Caco-2 (cell line): Measurements from ENCODE around the gene XPC. TPM values are rescaled to one million over a fixed set of nuclear protein-coding genes. Genes with fewer than 3 reads are reported as not detected.

Source experiments
- BruUV-seq: library from RNA; stranded (reverse); fragments of 400-500 nt; replicated peaks from 2 replicates; lab custom pipeline; 2021; lab: Mats Ljungman, UMichigan
- CTCF ChIA-PET: fragments of 300-600 bp; sonication (Branson Sonifier 250); formaldehyde crosslinking; loops from one replicate; lab custom pipeline; 2022; ENCODE audit warnings: antibody characterized with exemption; lab: Charles Lee
- POLR2A ChIA-PET: fragments of 300-600 bp; sonication (Branson Sonifier 250); formaldehyde crosslinking; loops from one replicate; lab custom pipeline; 2022; ENCODE audit warnings: antibody characterized with exemption; lab: Charles Lee
- DNase-seq, 2 experiments: peaks; one replicate each; pipeline versions ENCODE4 v3.0.0 to v3.0.0-alpha.2; 2020 to 2022
- H3K27me3 ChIP-seq: replicated peaks from 2 replicates; pipeline ENCODE4 v1.6.0; 2011; ENCODE audit warnings: low read length; ENCODE audit not compliant: control insufficient read depth, insufficient read depth
- H3K36me3 ChIP-seq: 2 replicates; pipeline ENCODE4 v1.5.1; 2011; ENCODE audit warnings: low read length; ENCODE audit not compliant: control insufficient read depth, insufficient read depth
- H3K4me1 ChIP-seq: fragments of 250-450 bp; sonication (Bioruptor Pico); 2 replicates; pipeline ENCODE4 v1.5.1; 2020; ENCODE audit warnings: mild to moderate bottlenecking
- H3K4me3 ChIP-seq: 2 replicates; pipeline ENCODE4 v1.5.1; 2011; ENCODE audit warnings: low read depth, mild to moderate bottlenecking, control low read depth, low read length
- H3K9me3 ChIP-seq: fragments of 250-450 bp; sonication (Bioruptor Pico); 2 replicates; pipeline ENCODE4 v1.5.1; 2020; ENCODE audit warnings: mild to moderate bottlenecking, moderate library complexity
- H3K27ac Mint-ChIP-seq: one replicate; pipeline ENCODE4 v1.8.0; 2022; ENCODE audit warnings: mixed read lengths; ENCODE audit not compliant: unreplicated experiment
- H3K27me3 Mint-ChIP-seq: one replicate; pipeline ENCODE4 v1.8.0; 2022; ENCODE audit warnings: mixed read lengths; ENCODE audit not compliant: insufficient read depth, unreplicated experiment
- H3K36me3 Mint-ChIP-seq: one replicate; pipeline ENCODE4 v1.8.0; 2022; ENCODE audit warnings: mild to moderate bottlenecking, mixed read lengths; ENCODE audit not compliant: insufficient read depth, unreplicated experiment
- H3K4me1 Mint-ChIP-seq: one replicate; pipeline ENCODE4 v1.8.0; 2022; ENCODE audit warnings: low read depth, mixed read lengths; ENCODE audit not compliant: unreplicated experiment
- H3K4me3 Mint-ChIP-seq: one replicate; pipeline ENCODE4 v1.8.0; 2022; ENCODE audit warnings: mild to moderate bottlenecking, moderate library complexity, mixed read lengths; ENCODE audit not compliant: unreplicated experiment
- H3K9me3 Mint-ChIP-seq: one replicate; pipeline ENCODE4 v1.8.0; 2022; ENCODE audit warnings: mixed read lengths; ENCODE audit not compliant: unreplicated experiment
- intact Hi-C: fragments of 100-400 bp; cut with micrococcal nuclease; formaldehyde crosslinking; loops from one replicate; pipeline ENCODE4 v1.10.0; 2022; ENCODE audit not compliant: unreplicated experiment
- total RNA-seq: library from RNA; stranded (reverse); gene quantifications from 2 replicates; pipeline ENCODE4 v1.2.3, GENCODE V29; 2022
- TF ChIP-seq, protein P1 (sequence below), 2 experiments: fragments of 200-600 bp in 1 of 2; IDR thresholded peaks; 1 replicate in 1 of 2; 2 replicates in 1 of 2; pipeline versions ENCODE4 v1.5.1 to v1.8.0; 2011 to 2022; ENCODE audit warnings: antibody characterized with exemption in 1 of 2, control low read depth in 1 of 2, inconsistent platforms in 1 of 2, low read depth in 1 of 2, low read length in 1 of 2, mild to moderate bottlenecking in 1 of 2, moderate library complexity in 1 of 2; ENCODE audit not compliant: insufficient read depth in 1 of 2, severe bottlenecking in 1 of 2, unreplicated experiment in 1 of 2

The XPC gene
- total RNA-seq, 1 experiment from 2014 or later, result 31.0 TPM

DNA sequence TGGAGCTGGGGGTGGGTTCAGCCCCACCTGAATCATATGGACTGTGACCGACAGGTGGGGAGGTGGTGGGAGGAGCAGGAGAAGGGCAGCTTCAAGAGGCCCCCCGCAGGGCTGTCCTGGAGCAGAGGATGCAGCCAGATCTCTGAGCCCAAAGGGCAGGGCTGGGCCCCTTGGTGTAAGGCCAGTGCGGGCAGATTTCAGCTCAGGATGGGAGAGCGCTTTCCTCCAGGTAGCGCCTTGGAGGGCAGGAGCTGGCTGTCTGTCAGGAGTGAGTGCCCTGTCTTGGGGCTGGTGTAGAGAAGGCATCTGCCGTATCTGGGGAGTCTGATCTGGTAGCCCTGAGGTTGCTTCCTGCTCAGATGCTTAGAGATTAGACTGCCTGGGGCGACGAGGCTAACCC, 46.3 kb downstream of the XPC start:
- BruUV-seq, result no TSS peak
- TF ChIP-seq, protein P1, sequence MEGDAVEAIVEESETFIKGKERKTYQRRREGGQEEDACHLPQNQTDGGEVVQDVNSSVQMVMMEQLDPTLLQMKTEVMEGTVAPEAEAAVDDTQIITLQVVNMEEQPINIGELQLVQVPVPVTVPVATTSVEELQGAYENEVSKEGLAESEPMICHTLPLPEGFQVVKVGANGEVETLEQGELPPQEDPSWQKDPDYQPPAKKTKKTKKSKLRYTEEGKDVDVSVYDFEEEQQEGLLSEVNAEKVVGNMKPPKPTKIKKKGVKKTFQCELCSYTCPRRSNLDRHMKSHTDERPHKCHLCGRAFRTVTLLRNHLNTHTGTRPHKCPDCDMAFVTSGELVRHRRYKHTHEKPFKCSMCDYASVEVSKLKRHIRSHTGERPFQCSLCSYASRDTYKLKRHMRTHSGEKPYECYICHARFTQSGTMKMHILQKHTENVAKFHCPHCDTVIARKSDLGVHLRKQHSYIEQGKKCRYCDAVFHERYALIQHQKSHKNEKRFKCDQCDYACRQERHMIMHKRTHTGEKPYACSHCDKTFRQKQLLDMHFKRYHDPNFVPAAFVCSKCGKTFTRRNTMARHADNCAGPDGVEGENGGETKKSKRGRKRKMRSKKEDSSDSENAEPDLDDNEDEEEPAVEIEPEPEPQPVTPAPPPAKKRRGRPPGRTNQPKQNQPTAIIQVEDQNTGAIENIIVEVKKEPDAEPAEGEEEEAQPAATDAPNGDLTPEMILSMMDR (IDR thresholded peaks at IDR 0.05; ENCODE audit: insufficient read depth in 1 of 2, low read depth in 1 of 2, low read length in 1 of 2, severe bottlenecking in 1 of 2, unreplicated experiment in 1 of 2), result no peak
- Histone ChIP-seq H3K36me3 (peaks cover 7% of the 10 kb centered on the region), H3K27me3 (no peaks in the 10 kb centered on the region), H3K4me1 (no peaks in the 10 kb centered on the region), H3K9me3 (no peaks in the 10 kb centered on the region), H3K4me3 (no peak overlapping the region)
- Mint-ChIP-seq H3K4me1 (no peaks in the 10 kb centered on the region), H3K36me3 (peaks cover 37% of the 10 kb centered on the region), H3K4me3 (no peak overlapping the region), H3K9me3 (no peaks in the 10 kb centered on the region), H3K27ac (no peak overlapping the region), H3K27me3 (no peaks in the 10 kb centered on the region)
- no peak for DNase-seq
- ChIA-PET CTCF (no interaction called here), POLR2A (no interaction called here)
- intact Hi-C loops, result no loop called here

DNA sequence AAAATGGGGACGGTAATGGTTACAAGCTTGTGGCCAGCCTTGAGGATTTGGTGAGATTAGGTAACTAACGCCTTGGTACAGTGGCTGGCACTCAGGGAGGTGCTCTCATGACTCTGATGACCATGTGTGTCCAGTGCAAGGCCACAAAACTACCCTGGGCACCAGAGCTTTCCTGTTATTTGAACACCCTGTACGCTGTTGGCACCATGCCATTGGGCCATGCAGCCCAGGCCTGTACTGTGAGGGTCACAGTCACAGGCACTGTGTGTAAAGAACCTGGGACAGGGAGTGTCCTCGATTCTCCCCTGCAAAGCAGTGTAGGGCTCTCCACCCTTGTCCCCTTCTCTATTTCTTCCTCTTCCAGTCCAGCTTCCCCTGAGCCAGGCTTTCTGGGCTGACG, 47.3 kb downstream of the XPC start:
- BruUV-seq, result no TSS peak
- no peaks in the 10 kb centered on the region for H3K4me1 Mint-ChIP-seq
- no peak for DNase-seq
- peaks cover 5% of the 10 kb centered on the region; the same call in 1 of the 2 replicates for H3K4me1 ChIP-seq
- H3K9me3 ChIP-seq, result no peaks in the 10 kb centered on the region
- no peak overlapping the region for H3K4me3 Mint-ChIP-seq
- H3K9me3 Mint-ChIP-seq, result no peaks in the 10 kb centered on the region
- peaks cover 34% of the 10 kb centered on the region for H3K36me3 Mint-ChIP-seq
- H3K27me3 Mint-ChIP-seq, result no peaks in the 10 kb centered on the region
- no peak overlapping the region for H3K4me3 ChIP-seq
- H3K36me3 ChIP-seq, result peaks cover 7% of the 10 kb centered on the region
- no peaks in the 10 kb centered on the region for H3K27me3 ChIP-seq
- no peak overlapping the region for H3K27ac Mint-ChIP-seq
- TF ChIP-seq, protein P1 (IDR thresholded peaks at IDR 0.05; ENCODE audit: insufficient read depth in 1 of 2, low read depth in 1 of 2, low read length in 1 of 2, severe bottlenecking in 1 of 2, unreplicated experiment in 1 of 2), result no peak
- intact Hi-C loops, result no loop called here
- ChIA-PET POLR2A (no interaction called here), CTCF (no interaction called here)

DNA sequence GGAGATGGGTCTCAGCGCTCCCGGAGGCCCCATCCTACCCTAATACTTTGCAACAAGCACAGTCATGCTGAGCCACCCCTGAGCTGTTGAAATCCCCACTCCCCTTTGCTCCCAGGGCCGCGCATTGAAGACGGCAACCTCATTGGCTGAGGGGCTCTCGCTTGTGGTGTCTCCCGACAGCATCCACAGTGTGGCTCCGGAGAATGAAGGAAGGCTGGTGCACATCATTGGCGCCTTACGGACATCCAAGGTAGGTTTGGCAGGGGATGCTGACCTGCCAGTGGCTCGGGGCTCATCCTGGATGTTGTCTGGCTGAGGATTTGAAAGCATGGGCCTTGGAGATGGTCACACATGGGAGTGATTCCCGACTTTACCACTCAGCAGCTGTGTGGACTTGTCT, 47.7 kb downstream of the XPC start:
- no peak overlapping the region for H3K27ac Mint-ChIP-seq
- ChIA-PET CTCF (no interaction called here), POLR2A (no interaction called here)
- no peaks in the 10 kb centered on the region for H3K27me3 Mint-ChIP-seq
- no peak for DNase-seq
- Histone ChIP-seq H3K36me3 (peaks cover 7% of the 10 kb centered on the region), H3K27me3 (no peaks in the 10 kb centered on the region), H3K4me3 (no peak overlapping the region), H3K4me1 (peaks cover 7% of the 10 kb centered on the region; the same call in 1 of the 2 replicates), H3K9me3 (no peaks in the 10 kb centered on the region)
- H3K4me1 Mint-ChIP-seq, result no peaks in the 10 kb centered on the region
- peaks cover 33% of the 10 kb centered on the region for H3K36me3 Mint-ChIP-seq
- no TSS peak for BruUV-seq
- TF ChIP-seq, protein P1 (IDR thresholded peaks at IDR 0.05; ENCODE audit: insufficient read depth in 1 of 2, low read depth in 1 of 2, low read length in 1 of 2, severe bottlenecking in 1 of 2, unreplicated experiment in 1 of 2), result no peak
- H3K4me3 Mint-ChIP-seq, result no peak overlapping the region
- H3K9me3 Mint-ChIP-seq, result no peaks in the 10 kb centered on the region
- intact Hi-C loops, result no loop called here
